H9 (cell line): ENCODE measurements around the gene GFPT2. TPM values are rescaled to one million over a fixed set of nuclear protein-coding genes. Genes with fewer than 3 reads are reported as not detected.

ENCODE experiments used
- DNase-seq: peaks from one replicate; pipeline ENCODE4 v3.0.0-alpha.2; 2017
- H2AFZ ChIP-seq: one replicate; pipeline ENCODE4 v1.6.1; 2013; ENCODE audit warnings: mild to moderate bottlenecking, low read length, control low read depth, moderate library complexity
- H2AK5ac ChIP-seq: 2 replicates; pipeline ENCODE4 v1.6.1; 2013; ENCODE audit warnings: low read length, control low read depth, mixed read lengths; ENCODE audit not compliant: insufficient read length
- H2BK120ac ChIP-seq: one replicate; pipeline ENCODE4 v1.6.1; 2013; ENCODE audit warnings: low read depth, mild to moderate bottlenecking, low read length, control low read depth, inconsistent platforms; ENCODE audit not compliant: poor library complexity, severe bottlenecking
- H2BK12ac ChIP-seq: 2 replicates; pipeline ENCODE4 v1.6.1; 2013; ENCODE audit warnings: low read length, control low read depth, mixed read lengths, low read depth; ENCODE audit not compliant: insufficient read length
- H2BK15ac ChIP-seq: 2 replicates; pipeline ENCODE4 v1.6.1; 2013; ENCODE audit warnings: low read depth, low read length, control low read depth
- H2BK20ac ChIP-seq: one replicate; pipeline ENCODE4 v1.6.1; 2013; ENCODE audit warnings: low read depth, mild to moderate bottlenecking, low read length, control low read depth, inconsistent platforms; ENCODE audit not compliant: poor library complexity, severe bottlenecking
- H2BK5ac ChIP-seq: 2 replicates; pipeline ENCODE4 v1.6.1; 2013; ENCODE audit warnings: low read length, control low read depth, mixed read lengths; ENCODE audit not compliant: insufficient read length
- H3K14ac ChIP-seq: 2 replicates; pipeline ENCODE4 v1.6.1; 2013; ENCODE audit warnings: low read length, control low read depth; ENCODE audit not compliant: insufficient read depth
- H3K18ac ChIP-seq: 2 replicates; pipeline ENCODE4 v1.6.1; 2013; ENCODE audit warnings: low read depth, mild to moderate bottlenecking, mixed read lengths, low read length, control low read depth; ENCODE audit not compliant: insufficient read length
- H3K23ac ChIP-seq: 2 replicates; pipeline ENCODE4 v1.6.1; 2013; ENCODE audit warnings: low read length, control low read depth, mixed read lengths, low read depth; ENCODE audit not compliant: insufficient read length
- H3K23me2 ChIP-seq: 2 replicates; pipeline ENCODE4 v1.6.1; 2013; ENCODE audit warnings: low read depth, mild to moderate bottlenecking, mixed read lengths, low read length, control low read depth; ENCODE audit not compliant: insufficient read length, poor library complexity, severe bottlenecking
- H3K27ac ChIP-seq: 2 replicates; pipeline ENCODE4 v1.5.1; 2013; ENCODE audit warnings: low read length, control low read depth, mixed read lengths, low read depth; ENCODE audit not compliant: insufficient read length
- H3K27me3 ChIP-seq: 2 replicates; pipeline ENCODE4 v1.6.1; 2013; ENCODE audit warnings: low read length, control low read depth, inconsistent platforms; ENCODE audit not compliant: insufficient read depth
- H3K4ac ChIP-seq: 2 replicates; pipeline ENCODE4 v1.6.1; 2013; ENCODE audit warnings: low read depth, mild to moderate bottlenecking, control low read depth, inconsistent platforms, low read length, moderate library complexity
- H3K4me1 ChIP-seq: 2 replicates; pipeline ENCODE4 v1.6.1; 2013; ENCODE audit warnings: low read length, control low read depth, inconsistent platforms; ENCODE audit not compliant: insufficient read depth
- H3K4me2 ChIP-seq: 2 replicates; pipeline ENCODE4 v1.6.1; 2013; ENCODE audit warnings: low read length, control low read depth, mixed read lengths; ENCODE audit not compliant: insufficient read length, insufficient read depth
- H3K56ac ChIP-seq: 2 replicates; pipeline ENCODE4 v1.6.1; 2013; ENCODE audit warnings: low read depth, mild to moderate bottlenecking, mixed read lengths, low read length, control low read depth; ENCODE audit not compliant: insufficient read length
- H3K79me1 ChIP-seq: 2 replicates; pipeline ENCODE4 v1.6.1; 2013; ENCODE audit warnings: low read depth, mild to moderate bottlenecking, moderate library complexity, low read length, control low read depth, inconsistent platforms; ENCODE audit not compliant: insufficient read depth, poor library complexity, severe bottlenecking
- H3K79me2 ChIP-seq: 2 replicates; pipeline ENCODE4 v1.6.1; 2013; ENCODE audit warnings: low read length, control low read depth, inconsistent platforms; ENCODE audit not compliant: insufficient read depth
- H3K9ac ChIP-seq: 2 replicates; pipeline ENCODE4 v1.6.1; 2013; ENCODE audit warnings: low read length, control low read depth, mixed read lengths; ENCODE audit not compliant: insufficient read length; ENCODE audit errors: extremely low read depth
- H3K9me3 ChIP-seq: one replicate; pipeline ENCODE4 v1.6.1; 2013; ENCODE audit warnings: low read depth, low read length, inconsistent platforms; ENCODE audit not compliant: control insufficient read depth
- H3T11ph ChIP-seq: one replicate; pipeline ENCODE4 v1.6.1; 2013; ENCODE audit warnings: mild to moderate bottlenecking, low read length, control low read depth, inconsistent platforms
- H4K20me1 ChIP-seq: one replicate; pipeline ENCODE4 v1.6.1; 2013; ENCODE audit not compliant: control insufficient read depth, insufficient read length, insufficient read depth
- H4K5ac ChIP-seq: 2 replicates; pipeline ENCODE4 v1.6.1; 2013; ENCODE audit warnings: low read depth, mild to moderate bottlenecking, mixed read lengths, low read length, control low read depth; ENCODE audit not compliant: insufficient read length
- H4K8ac ChIP-seq: replicated peaks from 2 replicates; pipeline ENCODE4 v1.6.1; 2013; ENCODE audit warnings: low read length, control low read depth, mixed read lengths, low read depth; ENCODE audit not compliant: insufficient read length
- H4K91ac ChIP-seq: 2 replicates; pipeline ENCODE4 v1.6.1; 2013; ENCODE audit warnings: low read depth, mild to moderate bottlenecking, moderate library complexity, mixed read lengths, low read length, control low read depth; ENCODE audit not compliant: insufficient read length
- H3K27ac Mint-ChIP-seq, 3 experiments: 2 replicates in 2 of 3; 3 replicates in 1 of 3; pipeline ENCODE4 v1.8.0; 2020 to 2021; ENCODE audit warnings: mixed read lengths in 3 of 3, mild to moderate bottlenecking in 1 of 3, moderate library complexity in 1 of 3
- H3K27me3 Mint-ChIP-seq: 2 replicates; pipeline ENCODE4 v1.8.0; 2021; ENCODE audit warnings: low read depth, mild to moderate bottlenecking, moderate library complexity, mixed read lengths
- H3K36me3 Mint-ChIP-seq, 3 experiments: 2 replicates in 2 of 3; 3 replicates in 1 of 3; pipeline ENCODE4 v1.8.0; 2020 to 2021; ENCODE audit warnings: low read depth in 3 of 3, mixed read lengths in 3 of 3; ENCODE audit not compliant: insufficient read depth in 1 of 3
- H3K4me1 Mint-ChIP-seq, 2 experiments: 2 replicates each; pipeline ENCODE4 v1.8.0; 2020; ENCODE audit warnings: mixed read lengths in 2 of 2
- H3K4me3 Mint-ChIP-seq, 2 experiments: 2 replicates in 1 of 2; 3 replicates in 1 of 2; pipeline ENCODE4 v1.8.0; 2020 to 2021; ENCODE audit warnings: mild to moderate bottlenecking in 2 of 2, mixed read lengths in 2 of 2, moderate library complexity in 1 of 2
- H3K9me3 Mint-ChIP-seq, 2 experiments: 2 replicates in 1 of 2; 3 replicates in 1 of 2; pipeline ENCODE4 v1.8.0; 2020; ENCODE audit warnings: mild to moderate bottlenecking in 2 of 2, mixed read lengths in 2 of 2, moderate library complexity in 1 of 2
- WGBS: extraction: QIAGEN DNeasy Blood & Tissue Kit; methylation state at CpG from one replicate; pipeline ENCODE4 v1.1.7; 2013; ENCODE audit warnings: missing lambda C conversion rate, low lambda C conversion rate, mixed read lengths; ENCODE audit not compliant: insufficient read length; ENCODE audit errors: extremely low coverage; 5-methylcytosine and 5-hydroxymethylcytosine counted together
- total RNA-seq: library from RNA; stranded (reverse); gene quantifications from 2 replicates; pipeline ENCODE4 v1.2.1, GENCODE V29; 2021
- TF ChIP-seq, protein P1 (sequence below): fragments of 200-600 bp; sonication (generic); conservative IDR thresholded peaks from 3 replicates; pipeline ENCODE4 v1.8.0; 2021; ENCODE audit warnings: antibody characterized with exemption, mild to moderate bottlenecking

The GFPT2 gene
- total RNA-seq, 1 experiment from 2014 or later: 89.8 TPM

DNA sequence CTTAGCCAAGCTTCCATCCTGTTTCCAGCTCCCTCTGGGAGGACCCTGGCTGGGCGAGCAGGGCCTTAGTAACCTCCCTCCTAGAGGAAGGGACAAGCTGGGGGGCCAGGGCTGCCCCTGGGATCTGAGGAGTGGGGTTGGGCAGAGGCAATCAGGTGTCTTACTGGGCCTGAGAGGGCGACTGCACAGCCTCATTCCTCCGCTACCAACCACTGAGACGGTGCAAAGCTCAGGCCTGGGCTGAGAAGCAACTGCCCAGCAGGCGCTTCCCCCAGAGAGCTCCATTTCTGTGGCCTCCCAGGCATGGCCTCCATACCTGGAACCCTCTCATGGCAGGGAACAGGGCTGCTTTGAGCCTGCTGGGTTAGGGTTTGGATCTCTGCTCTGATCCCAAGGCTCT, 18.8 kb upstream of the GFPT2 start:
- Histone ChIP-seq H3K18ac (no peak overlapping the region), H3K56ac (no peak overlapping the region), H4K20me1 (no peaks in the 10 kb centered on the region), H3K9ac (no peak overlapping the region), H3K9me3 (no peaks in the 10 kb centered on the region), H2BK12ac (no peak overlapping the region), H3K4me2 (no peak overlapping the region), H4K5ac (no peak overlapping the region), H2AFZ (no peak overlapping the region), H3K27ac (no peak overlapping the region), H3K23ac (no peak overlapping the region), H3K4me1 (no peaks in the 10 kb centered on the region), H3K4ac (no peak overlapping the region), H3K14ac (no peak overlapping the region; the same call in 1 of the 2 replicates), H2AK5ac (no peak overlapping the region), H2BK15ac (0 out of 2 replicates have a peak overlapping the region, but pooled peaks have one; percentile 39), H2BK120ac (no peak overlapping the region), H4K91ac (no peak overlapping the region), H3T11ph (no peak overlapping the region), H2BK20ac (no peak overlapping the region), H4K8ac (no peak overlapping the region), H3K23me2 (no peaks in the 10 kb centered on the region), H3K79me1 (no peaks in the 10 kb centered on the region), H3K79me2 (no peaks in the 10 kb centered on the region), H2BK5ac (no peak overlapping the region), H3K27me3 (no peaks in the 10 kb centered on the region)
- DNase-seq: no peak
- TF ChIP-seq, protein P1, sequence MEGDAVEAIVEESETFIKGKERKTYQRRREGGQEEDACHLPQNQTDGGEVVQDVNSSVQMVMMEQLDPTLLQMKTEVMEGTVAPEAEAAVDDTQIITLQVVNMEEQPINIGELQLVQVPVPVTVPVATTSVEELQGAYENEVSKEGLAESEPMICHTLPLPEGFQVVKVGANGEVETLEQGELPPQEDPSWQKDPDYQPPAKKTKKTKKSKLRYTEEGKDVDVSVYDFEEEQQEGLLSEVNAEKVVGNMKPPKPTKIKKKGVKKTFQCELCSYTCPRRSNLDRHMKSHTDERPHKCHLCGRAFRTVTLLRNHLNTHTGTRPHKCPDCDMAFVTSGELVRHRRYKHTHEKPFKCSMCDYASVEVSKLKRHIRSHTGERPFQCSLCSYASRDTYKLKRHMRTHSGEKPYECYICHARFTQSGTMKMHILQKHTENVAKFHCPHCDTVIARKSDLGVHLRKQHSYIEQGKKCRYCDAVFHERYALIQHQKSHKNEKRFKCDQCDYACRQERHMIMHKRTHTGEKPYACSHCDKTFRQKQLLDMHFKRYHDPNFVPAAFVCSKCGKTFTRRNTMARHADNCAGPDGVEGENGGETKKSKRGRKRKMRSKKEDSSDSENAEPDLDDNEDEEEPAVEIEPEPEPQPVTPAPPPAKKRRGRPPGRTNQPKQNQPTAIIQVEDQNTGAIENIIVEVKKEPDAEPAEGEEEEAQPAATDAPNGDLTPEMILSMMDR: no peak
- no peaks in the 10 kb centered on the region for H3K36me3 Mint-ChIP-seq
- H3K4me1 Mint-ChIP-seq: 0 out of 4 replicates have a peak, but pooled peaks cover 0 to 3% of the 10 kb centered on the region in 2 experiments
- no peak overlapping the region for H3K4me3 Mint-ChIP-seq
- no CpG with 5 or more reads among the region's 5 CpGs for WGBS
- H3K27ac Mint-ChIP-seq: peak overlapping the region in 1 of 3 experiments; percentile 70; a peak in 1 of 7 replicates
- H3K9me3 Mint-ChIP-seq: no peaks in the 10 kb centered on the region
- H3K27me3 Mint-ChIP-seq: no peaks in the 10 kb centered on the region
